GM12892 (cell line): Measurements from ENCODE around the gene PPP2R2D.
"Not testable (repeated sequence)": the region's sequence is repeated elsewhere in the genome, so short reads cannot be mapped to it uniquely, and the experiment has no call there.

Source experiments
- DNase-seq: peaks from one replicate; pipeline ENCODE4 v3.0.0; 2011; ENCODE audit not compliant: insufficient read length
- FAIRE-seq: peaks from 2 replicates; lab custom pipeline; 2011; peaks lifted over from hg19 to GRCh38; lab: Jason Lieb, UNC
- POLR2A ChIP-seq: IDR thresholded peaks from 2 replicates; pipeline ENCODE4 v1.6.1; 2011; ENCODE audit warnings: low read depth, low read length, control low read depth
- POLR2AphosphoS5 ChIP-seq: IDR thresholded peaks from 2 replicates; pipeline ENCODE4 v1.6.1; 2011; ENCODE audit warnings: low read depth, low read length, control low read depth
- TAF1 ChIP-seq: IDR thresholded peaks from 2 replicates; pipeline ENCODE4 v1.6.1; 2011; ENCODE audit warnings: low read depth, mild to moderate bottlenecking, control low read depth, low read length, borderline replicate concordance

PPP2R2D gene

DNA sequence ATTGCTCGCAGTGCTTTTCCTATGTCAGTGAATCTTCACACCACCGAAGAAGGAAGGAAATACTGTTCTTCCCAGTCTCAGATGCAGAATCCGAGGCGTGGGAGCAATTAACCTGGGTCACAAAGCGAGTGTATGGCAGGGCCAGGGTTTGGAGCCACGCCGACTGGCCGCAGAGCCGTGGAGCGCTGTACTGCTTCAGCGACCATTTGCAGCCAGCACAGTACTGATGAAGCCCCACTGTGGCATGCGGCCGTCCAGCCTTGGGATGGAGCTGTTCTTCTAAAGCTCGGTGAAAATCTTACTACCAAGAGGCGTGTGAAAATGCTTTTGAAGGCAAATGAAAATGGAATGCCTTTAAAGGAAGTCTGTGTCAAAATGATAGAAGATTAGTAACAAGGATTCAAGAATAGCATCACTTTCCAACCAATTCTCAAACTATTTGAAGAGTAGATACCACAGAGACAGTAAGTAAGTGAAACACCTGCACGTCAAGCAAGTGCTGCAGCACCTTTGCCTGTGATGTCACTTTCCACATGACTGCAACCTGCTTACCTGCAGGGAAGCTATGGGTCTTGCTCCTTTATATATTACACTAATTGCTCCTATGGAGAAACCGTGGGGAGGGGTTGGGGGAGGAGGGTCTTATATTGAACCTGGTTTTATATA, 4.9 kb downstream of the PPP2R2D start:
- TF ChIP-seq TAF1 (no peak), POLR2A (no peak), POLR2AphosphoS5 (no peak)
- no peak for DNase-seq
- FAIRE-seq, result no peak

DNA sequence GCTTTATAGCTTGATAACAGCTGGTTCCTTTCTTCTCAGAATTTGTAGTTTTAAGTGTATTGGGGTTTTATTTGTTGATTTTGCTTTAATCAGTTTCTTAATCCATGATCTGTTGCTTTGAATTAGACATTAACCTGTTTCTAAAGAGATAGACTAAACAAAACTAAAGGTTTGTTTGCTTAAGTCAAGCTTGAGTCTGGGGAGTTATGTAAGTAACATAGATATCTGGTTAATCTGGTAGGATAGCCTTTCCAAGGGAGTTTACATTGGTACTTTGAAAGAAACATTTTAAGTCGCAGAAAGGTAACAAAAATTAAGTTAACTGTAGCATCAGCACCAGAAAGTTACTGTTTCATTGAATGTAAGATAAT, 5.4 kb downstream of the PPP2R2D start:
- DNase-seq, result no peak
- TF ChIP-seq POLR2AphosphoS5 (no peak), TAF1 (no peak), POLR2A (no peak)
- no peak for FAIRE-seq

DNA sequence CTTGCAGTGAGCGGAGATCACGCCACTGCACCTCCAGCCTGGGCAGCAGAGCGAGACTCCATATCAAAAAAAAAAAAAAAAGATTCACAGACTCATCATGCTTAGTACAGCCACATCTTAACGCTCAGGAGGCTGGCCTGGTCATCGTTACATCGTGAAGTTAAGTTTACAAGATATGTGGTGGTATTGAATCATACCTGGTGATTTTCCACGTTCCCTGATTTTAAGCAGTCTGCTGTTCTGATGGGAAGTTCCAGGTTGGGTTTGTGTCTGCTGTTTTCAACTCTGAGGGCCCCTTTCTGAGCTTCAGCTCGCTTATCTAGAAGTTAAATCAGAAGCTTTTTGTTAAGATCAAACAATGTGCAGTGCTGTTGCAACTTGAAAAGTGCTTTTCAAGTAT, 6.9 kb downstream of the PPP2R2D start:
- FAIRE-seq, result no peak
- no peak for TF ChIP-seq TAF1
- TF ChIP-seq POLR2A, result no peak
- no peak for TF ChIP-seq POLR2AphosphoS5
- DNase-seq, result no peak

DNA sequence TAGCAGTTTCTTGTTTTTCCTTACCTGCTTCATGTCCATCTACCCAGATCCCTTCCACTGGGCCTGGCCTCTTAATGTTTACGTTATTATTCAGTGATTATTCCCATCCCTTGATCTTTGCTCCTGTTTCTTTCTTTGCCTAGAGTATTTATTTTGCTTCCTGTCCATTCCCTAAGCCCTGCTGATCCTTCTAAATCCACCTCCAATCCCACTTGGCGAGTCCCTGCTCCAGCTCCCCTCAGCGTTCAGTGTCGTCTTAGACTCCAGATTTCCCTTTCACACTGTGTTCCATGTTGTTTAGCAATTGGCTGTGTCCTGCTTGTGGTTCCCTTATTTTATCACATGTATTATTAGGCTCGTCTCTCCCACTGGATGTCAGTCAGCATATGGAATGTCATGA, 7.3 kb downstream of the PPP2R2D start:
- TF ChIP-seq TAF1 (no peak), POLR2AphosphoS5 (no peak), POLR2A (no peak)
- DNase-seq (no peak), FAIRE-seq (no peak)

DNA sequence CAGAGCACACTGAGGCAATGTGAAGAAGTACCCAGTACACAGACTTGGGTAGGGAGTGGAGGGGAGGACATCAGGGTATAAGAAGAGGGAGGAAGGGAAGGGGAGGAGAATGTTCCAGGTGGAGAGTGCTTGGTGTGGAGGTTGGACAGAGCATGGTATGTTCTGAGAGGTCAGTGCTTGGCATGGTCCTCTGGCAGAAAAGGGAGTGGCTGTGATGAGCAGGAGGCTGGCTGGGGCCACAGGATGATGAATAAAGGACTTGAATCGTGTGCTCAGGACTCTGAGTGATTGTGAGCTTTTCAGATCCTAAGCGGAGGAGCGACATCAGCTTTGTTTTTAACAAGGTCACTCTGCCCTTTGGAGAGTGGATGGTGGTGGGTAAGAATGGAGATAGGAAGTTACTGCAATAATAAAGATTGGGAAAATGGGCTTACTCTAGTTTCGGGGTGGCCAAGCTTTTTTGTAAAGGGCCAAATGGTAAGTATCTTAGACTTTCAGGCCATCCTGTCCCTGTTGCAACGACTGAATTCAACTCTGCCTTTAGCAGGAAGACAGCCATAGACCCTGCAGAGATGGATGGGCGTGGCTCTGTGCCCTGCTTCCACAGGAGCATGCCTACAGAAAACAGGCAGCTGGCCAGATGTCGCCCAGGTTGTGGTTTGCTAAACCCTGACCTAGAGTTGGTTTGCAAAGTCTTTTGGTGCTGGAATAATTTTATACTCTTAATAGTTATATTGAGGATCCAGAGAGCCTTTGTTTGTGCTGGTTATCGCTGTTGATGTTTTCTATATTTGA, 8.4 kb downstream of the PPP2R2D start:
- FAIRE-seq, result no peak
- no peak for DNase-seq
- TF ChIP-seq POLR2A (no peak), TAF1 (no peak), POLR2AphosphoS5 (peak; percentile 31; the same call in 1 of the 2 replicates)

DNA sequence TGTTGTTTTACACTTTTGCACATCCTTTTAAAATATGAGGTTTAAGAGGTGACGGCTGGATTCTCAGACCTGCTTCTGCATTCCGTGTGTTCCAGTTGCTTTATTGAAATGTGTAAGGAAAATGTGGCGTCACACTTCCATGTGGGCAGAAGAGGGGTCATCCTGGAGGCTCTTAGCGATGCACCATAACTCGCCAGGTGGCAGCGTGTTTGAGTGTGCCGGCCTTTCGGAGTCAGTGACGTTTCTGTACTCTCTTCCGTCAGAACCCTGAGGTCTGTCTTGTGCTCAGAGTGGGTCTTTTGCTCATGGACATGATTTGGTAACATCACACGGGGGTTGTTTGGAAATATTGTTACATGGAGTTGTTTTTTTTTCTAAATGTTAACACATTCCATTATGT, 9.1 kb downstream of the PPP2R2D start:
- no peak for FAIRE-seq
- TF ChIP-seq POLR2AphosphoS5, result no peak
- no peak for TF ChIP-seq POLR2A
- no peak for TF ChIP-seq TAF1
- no peak for DNase-seq

DNA sequence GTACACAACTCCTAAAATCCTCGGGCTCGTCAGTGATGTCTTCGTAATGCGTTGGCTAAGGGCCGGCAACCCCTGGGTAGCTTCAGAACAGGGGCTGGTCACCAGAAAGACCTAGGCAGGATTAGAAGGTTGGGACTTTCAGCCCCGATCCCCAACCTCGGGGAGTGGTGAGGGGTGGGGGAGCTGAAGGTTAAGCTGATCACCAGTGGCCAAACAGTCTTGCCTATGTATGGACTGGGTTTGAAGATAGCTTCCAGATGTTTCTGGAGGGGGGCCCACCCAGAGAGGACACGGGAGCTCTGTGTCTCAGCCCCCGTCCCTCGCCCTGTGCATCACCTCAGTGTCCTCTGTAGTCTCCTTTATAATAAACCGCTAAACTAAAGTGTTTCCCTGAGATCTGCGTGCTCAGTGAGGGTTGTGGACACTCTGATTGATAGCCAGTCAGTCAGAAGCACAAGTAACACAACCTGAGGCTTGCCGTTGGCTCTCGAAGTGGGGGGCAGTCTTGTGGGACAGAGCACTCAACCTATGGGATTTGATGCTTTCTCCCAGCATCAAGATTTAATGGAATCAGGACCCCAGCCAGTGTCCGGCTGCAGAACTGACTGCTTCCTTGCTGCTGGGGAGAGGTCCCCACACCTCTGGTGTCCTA, 10.0 kb downstream of the PPP2R2D start:
- TF ChIP-seq TAF1, result no peak
- no peak for TF ChIP-seq POLR2AphosphoS5
- no peak for TF ChIP-seq POLR2A

DNA sequence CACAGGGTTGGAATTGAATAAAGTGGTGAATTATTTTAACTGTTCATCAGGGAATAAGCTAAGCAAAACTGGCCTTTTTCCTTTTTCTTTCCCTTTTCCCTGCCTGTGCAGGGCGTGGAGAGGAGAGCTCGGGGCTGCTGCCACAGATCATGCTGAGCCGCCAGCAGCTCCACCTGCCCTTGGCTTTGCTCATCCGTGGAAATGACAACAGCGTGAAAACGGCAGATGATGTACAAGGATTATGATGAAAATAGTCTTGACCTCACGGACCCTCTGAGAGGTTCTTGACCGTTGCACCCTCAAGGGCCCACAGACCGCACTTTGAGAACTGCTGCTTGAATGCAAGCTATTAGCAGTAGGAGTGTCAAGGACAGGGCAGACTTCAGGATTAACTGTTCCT, 10.6 kb downstream of the PPP2R2D start:
- no peak for FAIRE-seq
- TF ChIP-seq TAF1 (no peak), POLR2AphosphoS5 (no peak), POLR2A (no peak)
- DNase-seq, result no peak

More for the DNA sequence above, 10.0 kb downstream of the PPP2R2D start:
- no peak for FAIRE-seq
- no peak for DNase-seq

DNA sequence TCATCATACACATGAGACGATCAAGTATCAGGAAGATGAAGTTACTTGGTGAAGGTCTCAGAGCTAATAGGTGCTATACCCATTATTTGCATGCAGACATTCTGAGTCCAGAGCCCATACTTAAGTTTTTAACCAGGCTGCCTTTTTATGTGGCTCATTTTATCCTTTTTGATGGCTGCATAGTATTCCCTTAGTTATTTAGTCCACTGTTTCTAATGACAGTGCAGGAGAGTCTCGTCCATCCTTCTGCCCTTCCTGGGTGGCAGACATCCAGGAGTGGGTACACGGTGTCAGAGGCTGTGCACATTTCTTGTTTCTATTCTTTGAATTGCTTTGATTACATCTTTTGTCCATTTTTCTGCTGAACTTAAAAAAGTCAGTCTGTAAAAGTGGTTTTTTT, 11.8 kb downstream of the PPP2R2D start:
- FAIRE-seq, result no peak
- DNase-seq, result no peak
- TF ChIP-seq TAF1, result no peak
- TF ChIP-seq POLR2AphosphoS5, result no peak
- TF ChIP-seq POLR2A, result no peak

DNA sequence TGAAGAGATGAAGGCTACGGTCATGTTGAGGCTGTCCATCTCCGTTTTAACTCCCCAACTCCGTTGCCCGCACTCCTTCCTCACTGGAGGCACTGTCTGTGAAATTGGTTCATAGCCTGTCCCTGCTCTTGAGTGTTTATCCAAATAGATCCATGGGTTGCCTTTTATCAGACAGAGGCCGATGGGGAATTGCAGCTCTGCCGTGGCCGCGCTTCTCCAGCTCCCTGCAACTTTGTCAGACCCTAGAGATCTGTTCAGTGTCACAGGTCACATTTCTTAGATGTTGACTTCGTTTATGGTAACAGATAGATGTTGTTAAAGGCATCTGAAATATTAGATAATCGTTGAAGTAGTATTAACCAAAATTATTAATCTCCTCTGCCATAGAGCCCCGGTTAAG, 14.7 kb downstream of the PPP2R2D start:
- DNase-seq, result no peak
- no peak for FAIRE-seq
- TF ChIP-seq POLR2AphosphoS5 (no peak), POLR2A (no peak), TAF1 (no peak)

DNA sequence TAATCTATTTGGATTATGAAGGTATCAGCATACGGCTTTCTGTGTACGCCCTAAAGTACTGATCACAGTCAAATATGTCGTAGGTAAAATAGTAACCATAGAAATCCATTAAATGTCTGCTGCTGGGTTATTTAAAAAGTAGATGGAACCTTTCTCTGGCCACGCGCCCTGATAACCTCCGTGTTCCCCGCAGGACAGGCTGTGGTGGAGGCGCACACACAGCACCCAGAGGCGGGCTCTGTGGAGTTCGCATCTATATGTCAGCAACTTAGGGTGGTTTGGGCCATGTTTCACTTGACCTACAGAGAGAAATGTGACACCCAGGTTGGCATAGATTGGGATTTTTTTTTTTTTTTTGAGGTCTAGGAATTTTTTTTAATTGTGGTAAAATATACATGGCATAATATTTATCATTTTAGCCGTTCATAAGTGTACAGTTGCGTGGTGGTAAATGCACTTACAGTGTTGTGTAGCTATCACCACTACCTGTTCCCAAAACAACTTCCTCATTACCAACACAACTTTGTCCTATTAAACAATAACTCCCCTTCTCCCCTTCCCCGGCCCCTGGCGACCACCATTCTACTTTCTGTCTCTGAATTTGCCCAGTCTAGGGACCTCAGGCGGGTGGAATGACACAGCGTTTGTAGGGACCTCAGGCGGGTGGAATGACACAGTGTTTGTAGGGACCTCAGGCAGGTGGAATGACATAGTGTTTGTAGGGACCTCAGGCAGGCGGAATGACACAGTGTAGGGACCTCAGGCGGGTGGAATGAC, 15.4 kb downstream of the PPP2R2D start:
- DNase-seq, result no peak
- TF ChIP-seq TAF1, result no peak
- TF ChIP-seq POLR2AphosphoS5, result no peak
- TF ChIP-seq POLR2A, result no peak
- FAIRE-seq, result no peak

DNA sequence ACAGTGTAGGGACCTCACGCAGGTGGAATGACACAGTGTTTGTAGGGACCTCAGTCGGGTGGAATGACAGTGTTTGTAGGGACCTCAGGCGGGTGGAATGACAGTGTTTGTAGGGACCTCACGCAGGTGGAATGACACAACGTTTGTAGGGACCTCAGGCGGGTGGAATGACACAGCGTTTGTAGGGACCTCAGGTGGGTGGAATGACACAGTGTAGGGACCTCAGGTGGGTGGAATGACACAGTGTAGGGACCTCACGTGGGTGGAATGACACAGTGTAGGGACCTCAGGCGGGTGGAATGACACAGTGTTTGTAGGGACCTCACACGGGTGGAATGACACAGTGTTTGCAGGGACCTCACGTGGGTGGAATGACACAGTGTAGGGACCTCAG, 16.0 kb downstream of the PPP2R2D start:
- not testable (repeated sequence) for FAIRE-seq, DNase-seq

DNA sequence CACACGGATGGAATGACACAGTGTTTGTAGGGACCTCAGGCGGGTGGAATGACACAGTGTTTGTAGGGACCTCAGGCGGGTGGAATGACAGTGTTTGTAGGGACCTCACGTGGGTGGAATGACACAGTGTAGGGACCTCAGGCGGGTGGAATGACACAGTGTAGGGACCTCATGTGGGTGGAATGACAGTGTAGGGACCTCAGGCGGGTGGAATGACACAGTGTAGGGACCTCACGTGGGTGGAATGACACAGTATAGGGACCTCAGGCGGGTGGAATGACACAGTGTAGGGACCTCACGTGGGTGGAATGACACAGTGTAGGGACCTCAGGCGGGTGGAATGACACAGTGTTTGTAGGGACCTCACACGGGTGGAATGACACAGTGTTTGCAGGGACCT, 16.7 kb downstream of the PPP2R2D start:
- not testable (repeated sequence) for DNase-seq, FAIRE-seq

DNA sequence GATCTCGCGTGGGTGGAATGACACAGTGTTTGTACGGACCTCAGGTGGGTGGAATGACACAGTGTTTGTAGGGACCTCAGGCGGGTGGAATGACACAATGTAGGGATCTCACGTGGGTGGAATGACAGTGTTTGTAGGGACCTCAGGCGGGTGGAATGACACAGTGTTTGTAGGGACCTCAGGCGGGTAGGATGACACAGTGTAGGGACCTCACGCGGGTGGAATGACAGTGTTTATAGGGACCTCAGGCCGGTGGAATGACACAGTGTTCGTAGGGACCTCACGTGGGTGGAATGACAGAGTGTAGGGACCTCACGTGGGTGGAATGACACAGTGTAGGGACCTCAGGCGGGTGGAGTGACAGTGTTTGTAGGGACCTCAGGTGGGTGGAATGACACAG, 18.7 kb downstream of the PPP2R2D start:
- DNase-seq, FAIRE-seq: not testable (repeated sequence)
